Non-pigmented ciliary epithelial cell (primary cell): ENCODE measurements around the gene COMMD3.

Experiments
- DNase-seq: peaks from one replicate; pipeline ENCODE4 v3.0.0-alpha.2; 2010; ENCODE audit warnings: low read depth

The COMMD3 gene

GRCh38 chr10:22366771-22367170 lies 50.6 kb downstream of the COMMD3 start:
- no peak for DNase-seq

GRCh38 chr10:22367471-22367870 lies 51.3 kb downstream of the COMMD3 start:
- no peak for DNase-seq

- DNase-seq, result no peak
Observed at GRCh38 chr10:22368402-22368801, 52.2 kb downstream of the COMMD3 start.

GRCh38 chr10:22368981-22369380 lies 52.8 kb downstream of the COMMD3 start:
- DNase-seq, result no peak

GRCh38 chr10:22369434-22370072 lies 53.4 kb downstream of the COMMD3 start:
- no peak for DNase-seq
